Calu3 (cell line): Measurements from ENCODE around the gene SAMD10. TPM values are rescaled to one million over a fixed set of nuclear protein-coding genes. Genes with fewer than 3 reads are reported as not detected.

Source experiments
- BruUV-seq: library from RNA; stranded (reverse); fragments of 400-500 nt; replicated peaks from 2 replicates; lab custom pipeline; 2021; lab: Mats Ljungman, UMichigan
- CTCF ChIA-PET: fragments of 300-600 bp; sonication (Branson Sonifier 250); formaldehyde crosslinking; loops from one replicate; lab custom pipeline; 2022; ENCODE audit warnings: antibody characterized with exemption; lab: Charles Lee
- DNase-seq: peaks from one replicate; pipeline ENCODE4 v3.0.0; 2022
- H3K27ac Mint-ChIP-seq: one replicate; pipeline ENCODE4 v1.8.0; 2022; ENCODE audit warnings: mixed read lengths; ENCODE audit not compliant: unreplicated experiment
- H3K27me3 Mint-ChIP-seq: one replicate; pipeline ENCODE4 v1.8.0; 2022; ENCODE audit warnings: mixed read lengths; ENCODE audit not compliant: unreplicated experiment
- H3K36me3 Mint-ChIP-seq: one replicate; pipeline ENCODE4 v1.8.0; 2022; ENCODE audit warnings: mild to moderate bottlenecking, moderate library complexity, mixed read lengths; ENCODE audit not compliant: insufficient read depth, unreplicated experiment
- H3K4me1 Mint-ChIP-seq: one replicate; pipeline ENCODE4 v1.8.0; 2022; ENCODE audit warnings: mild to moderate bottlenecking, low read depth, mixed read lengths; ENCODE audit not compliant: unreplicated experiment
- H3K4me3 Mint-ChIP-seq: one replicate; pipeline ENCODE4 v1.8.0; 2022; ENCODE audit warnings: mild to moderate bottlenecking, low read depth, moderate library complexity, mixed read lengths; ENCODE audit not compliant: unreplicated experiment
- H3K9me3 Mint-ChIP-seq: one replicate; pipeline ENCODE4 v1.8.0; 2022; ENCODE audit warnings: low read depth, mixed read lengths; ENCODE audit not compliant: unreplicated experiment
- CTCF ChIP-seq: fragments of 200-600 bp; IDR thresholded peaks from one replicate; pipeline ENCODE4 v1.8.0; 2022; ENCODE audit warnings: antibody characterized with exemption; ENCODE audit not compliant: unreplicated experiment
- intact Hi-C: fragments of 100-400 bp; cut with micrococcal nuclease; formaldehyde crosslinking; loops from one replicate; pipeline ENCODE4 v1.10.0; 2022; ENCODE audit not compliant: unreplicated experiment
- microRNA-seq: library from miRNA; unstranded; fragments of <30 nt; microRNA quantifications from one replicate; pipeline ENCODE4 v1.2.0, GENCODE V29; 2022
- total RNA-seq: library from RNA; stranded (reverse); gene quantifications from 2 replicates; pipeline ENCODE4 v1.2.3, GENCODE V29; 2022

SAMD10 gene
- total RNA-seq, 1 experiment from 2014 or later = 23.6 TPM

DNA sequence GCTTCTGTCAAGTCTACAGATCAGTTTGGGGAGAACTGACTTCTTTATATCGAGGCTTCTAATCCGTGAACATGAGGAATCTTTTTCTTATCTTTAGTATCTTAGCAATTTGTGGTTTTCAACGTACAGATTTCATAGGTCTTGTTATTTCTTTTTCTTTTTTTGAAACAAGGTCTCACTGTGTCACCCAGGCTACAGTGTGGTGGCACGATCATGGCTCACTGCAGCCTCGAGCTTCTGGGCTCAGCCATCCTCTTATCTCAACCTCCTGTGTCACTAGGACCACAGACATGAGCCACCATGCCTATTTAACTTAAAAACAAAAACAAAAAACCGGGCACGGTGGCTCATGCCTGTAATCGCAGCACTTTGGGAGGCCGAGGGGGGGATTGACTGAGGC is 55.2 kb downstream of the SAMD10 start:
- no peaks in the 10 kb centered on the region for H3K4me1 Mint-ChIP-seq
- H3K4me3 Mint-ChIP-seq = no peak overlapping the region
- no peak overlapping the region for H3K27ac Mint-ChIP-seq
- H3K9me3 Mint-ChIP-seq = no peaks in the 10 kb centered on the region
- DNase-seq = no peak
- intact Hi-C loops = no loop called here
- CTCF ChIA-PET = no interaction called here
- BruUV-seq = no TSS peak
- H3K36me3 Mint-ChIP-seq = peaks cover 60% of the 10 kb centered on the region
- no peak for TF ChIP-seq CTCF
- no peaks in the 10 kb centered on the region for H3K27me3 Mint-ChIP-seq

Small RNAs within 50 kb of the gene (microRNA-seq; reads per million reads assigned to microRNA genes)
- gene MIR1914 = 2.8 reads per million
- gene MIR647 = not detected

Other genes starting within 250 kb of the SAMD10 start
- gene LIME1, start 243.0 kb downstream of the SAMD10 start, total RNA-seq = 25.8 and 27.1 TPM in 2 replicates
- gene SLC2A4RG, start 239.9 kb downstream of the SAMD10 start, total RNA-seq = 163 and 169 TPM in 2 replicates
- 2.5 and 3.2 TPM in 2 replicates for gene ZBTB46, start 148.4 kb downstream of the SAMD10 start, total RNA-seq
- 0.24 TPM in 1 of 2 replicates, not detected in the other for gene ABHD16B, start 118.1 kb downstream of the SAMD10 start, total RNA-seq
- gene TPD52L2, start 114.4 kb downstream of the SAMD10 start, total RNA-seq = 192 and 197 TPM in 2 replicates
- 79.9 and 85.9 TPM in 2 replicates for gene DNAJC5, start 84.5 kb downstream of the SAMD10 start, total RNA-seq
- 85.1 and 86.3 TPM in 2 replicates for gene UCKL1, start 23.2 kb downstream of the SAMD10 start, total RNA-seq
- 58.1 and 62.8 TPM in 2 replicates for gene ZNF512B, start 9.7 kb downstream of the SAMD10 start, total RNA-seq
- 111 and 113 TPM in 2 replicates for gene PRPF6, start 1.5 kb upstream of the SAMD10 start, total RNA-seq
- 4.9 and 5.0 TPM in 2 replicates for gene C20orf204, start 56.5 kb upstream of the SAMD10 start, total RNA-seq
- gene SOX18, start 70.0 kb upstream of the SAMD10 start, total RNA-seq = not detected in 2 replicates
- gene TCEA2, start 83.6 kb upstream of the SAMD10 start, total RNA-seq = 39.9 and 43.7 TPM in 2 replicates
- gene RGS19, start 99.9 kb upstream of the SAMD10 start, total RNA-seq = 17.2 and 17.8 TPM in 2 replicates
- gene OPRL1, start 100.4 kb upstream of the SAMD10 start, total RNA-seq = 0.17 and 0.33 TPM in 2 replicates
- not detected in 2 replicates for gene LKAAEAR1, start 104.8 kb upstream of the SAMD10 start, total RNA-seq
- gene NPBWR2, start 127.9 kb upstream of the SAMD10 start, total RNA-seq = not detected in 2 replicates
- gene MYT1, start 184.8 kb upstream of the SAMD10 start, total RNA-seq = 0.45 TPM in 1 of 2 replicates, not detected in the other